NB4 (cell line): Measurements from ENCODE around the gene IP6K1.

Experiments
- POLR2A ChIP-seq: IDR thresholded peaks from 2 replicates; pipeline ENCODE4 v1.6.1; 2011; ENCODE audit warnings: mild to moderate bottlenecking; ENCODE audit not compliant: insufficient read length; ENCODE audit errors: extremely low read depth
- TF ChIP-seq, protein P1 (sequence below): IDR thresholded peaks from one replicate; pipeline ENCODE4 v1.5.1; 2012; ENCODE audit warnings: low read depth, low read length

DNA sequence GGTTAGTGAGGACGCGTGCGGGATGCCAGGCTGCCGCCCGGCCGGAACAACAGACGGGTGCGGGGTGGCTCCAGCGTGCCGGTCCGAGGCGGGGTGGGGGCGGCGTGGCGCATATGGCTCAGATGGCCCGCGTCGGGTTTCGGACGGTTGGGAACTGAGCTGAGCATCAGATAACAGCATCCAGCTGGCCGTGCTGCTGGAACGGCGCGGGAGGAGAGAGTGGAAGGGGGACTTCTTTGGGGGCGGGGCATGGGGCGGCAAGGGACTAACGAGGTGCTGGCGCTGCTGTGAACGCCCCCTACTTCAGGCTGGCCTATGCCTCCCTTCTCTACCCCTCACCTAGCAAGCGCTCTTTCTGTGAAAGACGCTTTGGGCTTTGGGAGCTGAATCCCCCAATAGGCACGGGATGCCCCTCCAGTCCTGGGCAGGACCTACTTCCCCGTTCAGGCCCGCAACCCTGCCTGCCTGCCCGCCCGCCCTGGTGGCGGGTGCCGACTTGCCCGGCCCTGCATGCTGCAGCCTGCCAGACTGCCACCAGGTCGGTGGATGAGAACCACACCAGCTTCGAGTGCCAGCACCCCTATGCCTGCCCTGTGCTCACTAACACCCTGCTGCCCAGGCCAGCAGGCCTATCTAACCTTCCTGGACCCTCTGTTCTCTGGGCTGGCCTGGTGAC lies 17.3 kb upstream of the IP6K1 start:
- TF ChIP-seq, protein P1, sequence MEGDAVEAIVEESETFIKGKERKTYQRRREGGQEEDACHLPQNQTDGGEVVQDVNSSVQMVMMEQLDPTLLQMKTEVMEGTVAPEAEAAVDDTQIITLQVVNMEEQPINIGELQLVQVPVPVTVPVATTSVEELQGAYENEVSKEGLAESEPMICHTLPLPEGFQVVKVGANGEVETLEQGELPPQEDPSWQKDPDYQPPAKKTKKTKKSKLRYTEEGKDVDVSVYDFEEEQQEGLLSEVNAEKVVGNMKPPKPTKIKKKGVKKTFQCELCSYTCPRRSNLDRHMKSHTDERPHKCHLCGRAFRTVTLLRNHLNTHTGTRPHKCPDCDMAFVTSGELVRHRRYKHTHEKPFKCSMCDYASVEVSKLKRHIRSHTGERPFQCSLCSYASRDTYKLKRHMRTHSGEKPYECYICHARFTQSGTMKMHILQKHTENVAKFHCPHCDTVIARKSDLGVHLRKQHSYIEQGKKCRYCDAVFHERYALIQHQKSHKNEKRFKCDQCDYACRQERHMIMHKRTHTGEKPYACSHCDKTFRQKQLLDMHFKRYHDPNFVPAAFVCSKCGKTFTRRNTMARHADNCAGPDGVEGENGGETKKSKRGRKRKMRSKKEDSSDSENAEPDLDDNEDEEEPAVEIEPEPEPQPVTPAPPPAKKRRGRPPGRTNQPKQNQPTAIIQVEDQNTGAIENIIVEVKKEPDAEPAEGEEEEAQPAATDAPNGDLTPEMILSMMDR = no peak
- TF ChIP-seq POLR2A = peak; percentile 6
